Thyroid gland (tissue), 4 donors: ENCODE measurements around the gene DNAJC19.

ENCODE experiments used
- CTCF ChIP-seq, 6 experiments: fragments of 200-600 bp in 3 of 6; fragments of 450-650 bp in 3 of 6; sonication (generic) in 3 of 6; IDR thresholded peaks; one replicate each; pipeline ENCODE4 v1.5.1; 2016 to 2019; ENCODE audit warnings: antibody characterized with exemption in 6 of 6, mild to moderate bottlenecking in 2 of 6, inconsistent platforms in 1 of 6, moderate library complexity in 1 of 6
- POLR2A ChIP-seq, 2 donors: fragments of 450-650 bp; IDR thresholded peaks; one replicate each; pipeline ENCODE4 v1.6.1; 2017; ENCODE audit warnings: antibody characterized with exemption in 2 of 2, mild to moderate bottlenecking in 2 of 2, moderate library complexity in 1 of 2

GRCh38 chr3:180983136-180983535 lies 6.4 kb downstream of the DNAJC19 start:
- TF ChIP-seq POLR2A (IDR thresholded peaks at IDR 0.05) (no peak), CTCF (IDR thresholded peaks at IDR 0.05) (no peak)
